Measurements from ENCODE around the gene NIPA2. TPM values are rescaled to one million over a fixed set of nuclear protein-coding genes. Genes with fewer than 3 reads are reported as not detected.

Gene NIPA2
- total and polyA plus RNA-seq, 2 of the 8 experiments (the other 6 are each of a cell fraction or from before 2014, with no cell fraction given), result 38.5 to 81.7 TPM

GRCh38 chr15:22845289-22845900 is 6.9 kb downstream of the NIPA2 start:
- no peak overlapping the region for H3K56ac ChIP-seq (replicated peaks; ENCODE audit: insufficient read length, low read depth, low read length)
- FAIRE-seq, result no peak
- no peaks in the 10 kb centered on the region for H3K27me3 ChIP-seq (replicated peaks in 1 of 4; ENCODE audit: control insufficient read depth in 3 of 4, extremely low read depth in 1 of 4, insufficient read depth in 3 of 4, low read length in 3 of 4)
- H3K4me2 ChIP-seq (ENCODE audit: insufficient read depth in 1 of 2, low read depth in 2 of 2, low read length in 2 of 2), result peak overlapping the region; percentile 19 to 22; a peak in 2 of 4 replicates
- H4K91ac ChIP-seq (replicated peaks; ENCODE audit: insufficient read length, low read length), result no peak overlapping the region
- no peak overlapping the region for H2BK20ac ChIP-seq (ENCODE audit: low read length)
- H3K9ac ChIP-seq (replicated peaks in 1 of 4; ENCODE audit: extremely low read depth in 1 of 4, low read depth in 3 of 4, low read length in 3 of 4), result no peak overlapping the region
- H4K8ac ChIP-seq (ENCODE audit: extremely low read depth, insufficient read depth, low read length), result no peak overlapping the region
- no peak overlapping the region for H3K4ac ChIP-seq (replicated peaks; ENCODE audit: insufficient read length, low read depth, low read length)
- CTCF ChIA-PET (ENCODE audit: partially characterized antibody), result interaction anchor here (0.7 kb wide), 1 partner anchor 42 kb away, joined by 3 read pairs; no protein-coding TSS in a partner anchor
- no peak overlapping the region for H3K18ac ChIP-seq (ENCODE audit: extremely low read depth, low read length)
- no peak overlapping the region for H4K5ac ChIP-seq (ENCODE audit: insufficient read length, low read depth, low read length)
- H2BK12ac ChIP-seq (ENCODE audit: low read depth, low read length), result no peak overlapping the region
- H2BK5ac ChIP-seq (ENCODE audit: low read depth, low read length), result no peak overlapping the region
- H3K14ac ChIP-seq (ENCODE audit: insufficient read length), result no peak overlapping the region
- POLR2A ChIA-PET (ENCODE audit: partially characterized antibody), result interaction anchor here (1.0 to 1.3 kb wide), 3 partner anchors 8 to 11 kb away, joined by 3 to 4 read pairs (median 3); no protein-coding TSS in a partner anchor
- peak overlapping the region in 1 of 4 experiments; percentile 34; a peak in 1 of 8 replicates for H3K4me3 ChIP-seq (ENCODE audit: extremely low read depth in 1 of 4, insufficient read depth in 2 of 4, low read depth in 3 of 4, low read length in 4 of 4)
- peaks cover 0 to 9% (median 3%) of the 10 kb centered on the region in 4 experiments; a peak in 1 of 7 replicates for H3K4me1 ChIP-seq (replicated peaks in 1 of 4; ENCODE audit: control insufficient read depth in 3 of 4, insufficient read depth in 4 of 4, low read length in 3 of 4)
- 0 out of 2 replicates have a peak overlapping the region, but pooled peaks have one; percentile 21 for H3K27ac ChIP-seq (ENCODE audit: low read depth, low read length)
- H2AFZ ChIP-seq (ENCODE audit: low read length), result no peak overlapping the region
- peaks cover 18 to 93% of the 10 kb centered on the region in 2 experiments for H3K79me2 ChIP-seq (ENCODE audit: control insufficient read depth in 1 of 2, insufficient read depth in 2 of 2, low read length in 2 of 2)
- peaks cover 2% of the 10 kb centered on the region; the same call in 1 of the 2 replicates for H3K79me1 ChIP-seq (ENCODE audit: low read depth, low read length)
- no peaks in the 10 kb centered on the region for H3K23me2 ChIP-seq (ENCODE audit: low read depth, low read length)
- DNase-seq (ENCODE audit: low read depth in 1 of 2, low spot score in 2 of 2), result no peak
- H2AK5ac ChIP-seq (ENCODE audit: low read depth, low read length), result no peak overlapping the region
- H2BK15ac ChIP-seq (ENCODE audit: low read length), result no peak overlapping the region
- 0 out of 2 replicates have a peak, but pooled peaks have one; percentile 22 for TF ChIP-seq SIX5 (IDR thresholded peaks at IDR 0.05; ENCODE audit: low read depth, low read length)
- TF ChIP-seq SIRT6 (IDR thresholded peaks at IDR 0.05; ENCODE audit: low read length), result no peak
- H3K9me3 ChIP-seq (ENCODE audit: insufficient read depth in 2 of 2, low read depth in 1 of 2, low read length in 1 of 2), result no peaks in the 10 kb centered on the region
- H3K23ac ChIP-seq (ENCODE audit: insufficient read length), result no peak overlapping the region
- peaks cover 6 to 13% of the 10 kb centered on the region in 2 experiments for H4K20me1 ChIP-seq (replicated peaks in 1 of 2; ENCODE audit: control insufficient read depth in 1 of 2, insufficient read depth in 2 of 2, low read length in 2 of 2)
- H2BK120ac ChIP-seq (replicated peaks; ENCODE audit: low read depth, low read length), result no peak overlapping the region
- WGBS, 2 experiments (ENCODE audit: extremely low coverage in 1 of 2, insufficient coverage in 1 of 2, insufficient read length in 1 of 2, insufficient replicate concordance in 2 of 2, low coverage in 1 of 2, low lambda C conversion rate in 2 of 2, missing lambda C conversion rate in 1 of 2), result 70% methylated on average over 2 of the region's 2 CpGs; no CpG with 5 or more reads in 1 of the 2 experiments
- peaks cover 0 to 18% (median 8%) of the 10 kb centered on the region in 4 experiments; a peak in 5 of 8 replicates for H3K36me3 ChIP-seq (ENCODE audit: control insufficient read depth in 2 of 4, insufficient read depth in 4 of 4, low read length in 3 of 4)

Measured in H1 (cell line).